Activated T-helper 2 cell treated with anti-CD3 and anti-CD28 coated beads, Interferon-gamma antibody, Interleukin-2, Interleukin-4, amounts not matched to agents 10 μg/mL and 5 μg/mL and 100 μg/mL, durations not matched to agents 14 hours and 24 hours and 36 hours (primary cell): Measurements from ENCODE around the gene ARID4B. TPM values are rescaled to one million over a fixed set of nuclear protein-coding genes. Genes with fewer than 3 reads are reported as not detected.
"Not testable (repeated sequence)": the region's sequence is repeated elsewhere in the genome, so short reads cannot be mapped to it uniquely, and the experiment has no call there.

Source experiments
- DNase-seq: peaks from one replicate; pipeline ENCODE4 v3.0.0; 2021; ENCODE audit warnings: low spot score
- H3K27ac Mint-ChIP-seq: one replicate; pipeline ENCODE4 v1.8.0; 2021; ENCODE audit warnings: mixed read lengths
- H3K27me3 Mint-ChIP-seq: one replicate; pipeline ENCODE4 v1.8.0; 2021; ENCODE audit warnings: low read depth, mixed read lengths
- H3K36me3 Mint-ChIP-seq: one replicate; pipeline ENCODE4 v1.8.0; 2021; ENCODE audit warnings: low read depth, mixed read lengths
- H3K4me1 Mint-ChIP-seq: one replicate; pipeline ENCODE4 v1.8.0; 2021; ENCODE audit warnings: low read depth, mixed read lengths
- H3K4me3 Mint-ChIP-seq: one replicate; pipeline ENCODE4 v1.8.0; 2021; ENCODE audit warnings: low read depth, mild to moderate bottlenecking, moderate library complexity, mixed read lengths
- H3K9me3 Mint-ChIP-seq: one replicate; pipeline ENCODE4 v1.8.0; 2021; ENCODE audit warnings: mixed read lengths
- intact Hi-C: fragments of 100-400 bp; cut with micrococcal nuclease; formaldehyde crosslinking; loops from one replicate; pipeline ENCODE4 v1.15.1; 2023
- total RNA-seq: library from RNA; stranded (reverse); gene quantifications from 2 replicates; pipeline ENCODE4 v1.2.3, GENCODE V29; 2022

Gene ARID4B, protein sequence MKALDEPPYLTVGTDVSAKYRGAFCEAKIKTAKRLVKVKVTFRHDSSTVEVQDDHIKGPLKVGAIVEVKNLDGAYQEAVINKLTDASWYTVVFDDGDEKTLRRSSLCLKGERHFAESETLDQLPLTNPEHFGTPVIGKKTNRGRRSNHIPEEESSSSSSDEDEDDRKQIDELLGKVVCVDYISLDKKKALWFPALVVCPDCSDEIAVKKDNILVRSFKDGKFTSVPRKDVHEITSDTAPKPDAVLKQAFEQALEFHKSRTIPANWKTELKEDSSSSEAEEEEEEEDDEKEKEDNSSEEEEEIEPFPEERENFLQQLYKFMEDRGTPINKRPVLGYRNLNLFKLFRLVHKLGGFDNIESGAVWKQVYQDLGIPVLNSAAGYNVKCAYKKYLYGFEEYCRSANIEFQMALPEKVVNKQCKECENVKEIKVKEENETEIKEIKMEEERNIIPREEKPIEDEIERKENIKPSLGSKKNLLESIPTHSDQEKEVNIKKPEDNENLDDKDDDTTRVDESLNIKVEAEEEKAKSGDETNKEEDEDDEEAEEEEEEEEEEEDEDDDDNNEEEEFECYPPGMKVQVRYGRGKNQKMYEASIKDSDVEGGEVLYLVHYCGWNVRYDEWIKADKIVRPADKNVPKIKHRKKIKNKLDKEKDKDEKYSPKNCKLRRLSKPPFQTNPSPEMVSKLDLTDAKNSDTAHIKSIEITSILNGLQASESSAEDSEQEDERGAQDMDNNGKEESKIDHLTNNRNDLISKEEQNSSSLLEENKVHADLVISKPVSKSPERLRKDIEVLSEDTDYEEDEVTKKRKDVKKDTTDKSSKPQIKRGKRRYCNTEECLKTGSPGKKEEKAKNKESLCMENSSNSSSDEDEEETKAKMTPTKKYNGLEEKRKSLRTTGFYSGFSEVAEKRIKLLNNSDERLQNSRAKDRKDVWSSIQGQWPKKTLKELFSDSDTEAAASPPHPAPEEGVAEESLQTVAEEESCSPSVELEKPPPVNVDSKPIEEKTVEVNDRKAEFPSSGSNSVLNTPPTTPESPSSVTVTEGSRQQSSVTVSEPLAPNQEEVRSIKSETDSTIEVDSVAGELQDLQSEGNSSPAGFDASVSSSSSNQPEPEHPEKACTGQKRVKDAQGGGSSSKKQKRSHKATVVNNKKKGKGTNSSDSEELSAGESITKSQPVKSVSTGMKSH (N-terminal part only)
- 49.6 and 55.3 TPM in 2 replicates for total RNA-seq

GRCh38 chr1:235327559-235328270, at the start of gene ARID4B:
Gene ARID4B (minus strand): TSS chr1:235328179. CDS start chr1:235326919, 1,260 bp downstream.
- Mint-ChIP-seq H3K36me3 (peaks cover 33% of the 10 kb centered on the region), H3K9me3 (no peaks in the 10 kb centered on the region), H3K27ac (peak within 1 kb of the TSS; percentile 92), H3K4me1 (peaks cover 41% of the 10 kb centered on the region), H3K4me3 (peak within 1 kb of the TSS; percentile 98), H3K27me3 (no peaks in the 10 kb centered on the region)
- DNase-seq, result no peak
- intact Hi-C loops, result loop anchor here (1.0 to 10.0 kb wide), 12 partner anchors 23 to 954 kb away; partner anchors contain the start of genes B3GALNT2, COA6, LYST and RBM34

- H3K36me3 Mint-ChIP-seq, result peaks cover 22% of the 10 kb centered on the region
- no peaks in the 10 kb centered on the region for H3K27me3 Mint-ChIP-seq
- intact Hi-C loops, result no loop called here
- peaks cover 2% of the 10 kb centered on the region for H3K4me1 Mint-ChIP-seq
- H3K27ac Mint-ChIP-seq, result no peak overlapping the region
- DNase-seq, result no peak
- no peaks in the 10 kb centered on the region for H3K9me3 Mint-ChIP-seq
- no peak overlapping the region for H3K4me3 Mint-ChIP-seq
Measured at GRCh38 chr1:235375919-235376605, 48.1 kb upstream of the ARID4B start.

DNA sequence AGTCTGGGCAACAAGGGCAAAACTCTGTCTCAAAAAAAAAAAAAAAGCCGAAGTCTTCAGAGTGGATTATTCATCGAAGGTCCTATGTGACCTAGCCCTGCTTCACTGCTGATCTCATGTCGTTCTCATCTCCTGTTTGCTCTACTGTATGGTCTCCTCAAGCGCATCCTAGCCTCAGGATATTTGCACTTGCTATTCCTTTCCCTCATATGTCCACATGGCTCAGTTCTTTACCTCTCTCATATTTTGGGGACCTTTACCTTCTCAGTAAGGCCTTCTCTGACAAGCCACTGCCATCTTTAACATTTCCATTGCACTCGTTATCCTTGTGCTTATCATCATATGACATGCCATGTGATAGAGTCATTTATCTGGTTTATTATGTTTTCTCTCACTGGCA, 41.8 kb upstream of the ARID4B start:
- peaks cover 26% of the 10 kb centered on the region for H3K4me1 Mint-ChIP-seq
- H3K4me3 Mint-ChIP-seq, result peak overlapping the region; percentile 27
- intact Hi-C loops, result loop anchor here (5.0 kb wide), 1 partner anchor 47 kb away; no protein-coding TSS in a partner anchor
- no peaks in the 10 kb centered on the region for H3K27me3 Mint-ChIP-seq
- H3K36me3 Mint-ChIP-seq, result peaks cover 18% of the 10 kb centered on the region
- H3K27ac Mint-ChIP-seq, result no peak overlapping the region
- H3K9me3 Mint-ChIP-seq, result no peaks in the 10 kb centered on the region
- DNase-seq, result no peak

GRCh38 chr1:235368428-235368827, 40.4 kb upstream of the ARID4B start:
- Mint-ChIP-seq H3K27me3 (no peaks in the 10 kb centered on the region), H3K36me3 (peaks cover 15% of the 10 kb centered on the region), H3K9me3 (no peaks in the 10 kb centered on the region), H3K4me1 (peaks cover 26% of the 10 kb centered on the region), H3K27ac (no peak overlapping the region), H3K4me3 (peak overlapping the region; percentile 97)
- intact Hi-C loops, result loop anchor here (5.0 kb wide), 1 partner anchor 49 kb away; no protein-coding TSS in a partner anchor
- no peak for DNase-seq

DNA sequence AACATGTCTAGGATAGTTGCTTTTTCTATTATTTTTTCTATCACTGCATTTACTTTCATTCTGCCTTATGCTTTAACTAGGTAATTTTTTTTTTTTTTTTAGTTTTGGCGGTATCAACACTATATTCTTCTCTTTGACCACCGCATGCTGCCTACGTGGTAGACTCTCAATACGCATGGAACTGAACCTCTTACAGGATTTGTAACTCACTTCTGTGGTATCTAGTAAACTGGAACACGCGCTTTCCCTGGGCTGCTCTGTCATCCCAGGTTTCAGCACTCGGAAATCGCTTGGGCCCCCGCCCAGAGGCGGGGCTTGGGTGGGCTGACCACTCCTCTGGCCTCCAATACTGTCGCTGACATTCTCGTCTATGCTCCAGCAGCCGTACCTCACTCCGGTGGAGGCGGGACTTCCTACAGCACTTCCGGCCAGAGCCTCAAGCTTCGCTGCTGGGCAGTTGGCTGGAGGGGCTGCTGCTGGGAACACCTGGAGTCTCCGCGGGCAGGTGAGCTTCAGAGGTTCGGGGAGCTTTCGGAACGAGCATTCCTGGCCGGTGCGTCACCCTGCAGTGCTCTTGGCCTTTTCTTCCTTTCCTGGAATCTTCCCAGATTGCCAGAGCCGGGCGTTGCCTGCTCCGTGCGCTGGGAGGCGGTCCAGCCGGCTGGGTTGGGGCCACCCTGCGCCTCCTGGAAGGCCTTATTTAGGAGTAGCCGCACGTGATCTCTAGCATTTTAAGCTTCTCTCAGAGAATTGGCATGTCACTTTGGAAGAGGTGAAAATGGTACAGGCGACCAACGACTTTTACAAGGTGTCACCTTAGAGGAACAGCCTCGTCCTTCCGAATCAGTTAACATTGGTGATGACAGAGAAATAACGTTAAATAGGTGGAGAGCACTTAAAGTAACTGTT, 39.3 kb upstream of the ARID4B start, which contains the start of gene TBCE:
Gene TBCE (plus strand): TSS at position 428 of the 909 bp plus-strand sequence. CDS start 12,623 bp downstream, outside the sequence.
- Mint-ChIP-seq H3K4me1 (peaks cover 26% of the 10 kb centered on the region), H3K36me3 (peaks cover 14% of the 10 kb centered on the region), H3K27me3 (no peaks in the 10 kb centered on the region), H3K27ac (peak within 1 kb of the TSS; percentile 82), H3K4me3 (peak within 1 kb of the TSS; percentile 97), H3K9me3 (no peaks in the 10 kb centered on the region)
- DNase-seq, result peak; percentile 85
- intact Hi-C loops, result loop anchor here (1.0 to 5.0 kb wide), 3 partner anchors 39 to 121 kb away; partner anchors contain the start of genes ARID4B and GGPS1

- Mint-ChIP-seq H3K9me3 (no peaks in the 10 kb centered on the region), H3K27me3 (no peaks in the 10 kb centered on the region), H3K27ac (peak overlapping the region; percentile 82), H3K36me3 (peaks cover 11% of the 10 kb centered on the region), H3K4me3 (peak overlapping the region; percentile 97), H3K4me1 (peaks cover 26% of the 10 kb centered on the region)
- intact Hi-C loops, result loop anchor here (5.0 kb wide), 1 partner anchor 51 kb away; no protein-coding TSS in a partner anchor
- no peak for DNase-seq
Measured at GRCh38 chr1:235366286-235366685, 38.3 kb upstream of the ARID4B start.

DNA sequence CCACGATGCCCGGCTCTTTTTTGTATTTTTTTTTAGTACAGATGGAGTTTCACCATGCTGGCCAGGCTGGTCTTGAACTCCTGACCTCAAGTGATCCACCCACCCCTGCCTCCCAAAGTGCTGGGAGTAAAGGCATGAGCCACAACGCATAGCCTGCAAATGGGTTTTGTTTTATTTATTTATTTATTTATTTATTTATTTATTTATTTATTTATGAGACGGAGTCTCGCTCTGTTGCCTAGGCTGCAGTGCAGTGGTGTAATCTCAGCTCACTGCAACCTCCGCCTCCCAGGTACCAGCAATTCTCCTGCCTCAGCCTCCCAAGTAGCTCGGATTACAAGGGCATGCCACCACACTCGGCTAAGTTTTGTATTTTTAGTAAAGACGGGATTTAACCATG, 36.2 kb upstream of the ARID4B start:
- H3K4me3 Mint-ChIP-seq, H3K36me3 Mint-ChIP-seq, DNase-seq, H3K27ac Mint-ChIP-seq, H3K27me3 Mint-ChIP-seq, H3K9me3 Mint-ChIP-seq, intact Hi-C loops: not testable (repeated sequence)
- peaks cover 21% of the 10 kb centered on the region for H3K4me1 Mint-ChIP-seq

GRCh38 chr1:235358899-235359298, 30.9 kb upstream of the ARID4B start:
- no peak for DNase-seq
- H3K27ac Mint-ChIP-seq, result no peak overlapping the region
- H3K27me3 Mint-ChIP-seq, result peaks cover 10% of the 10 kb centered on the region
- H3K9me3 Mint-ChIP-seq, result no peaks in the 10 kb centered on the region
- H3K4me1 Mint-ChIP-seq, result peaks cover 7% of the 10 kb centered on the region
- intact Hi-C loops, result no loop called here
- no peak overlapping the region for H3K4me3 Mint-ChIP-seq
- H3K36me3 Mint-ChIP-seq, result no peaks in the 10 kb centered on the region

DNA sequence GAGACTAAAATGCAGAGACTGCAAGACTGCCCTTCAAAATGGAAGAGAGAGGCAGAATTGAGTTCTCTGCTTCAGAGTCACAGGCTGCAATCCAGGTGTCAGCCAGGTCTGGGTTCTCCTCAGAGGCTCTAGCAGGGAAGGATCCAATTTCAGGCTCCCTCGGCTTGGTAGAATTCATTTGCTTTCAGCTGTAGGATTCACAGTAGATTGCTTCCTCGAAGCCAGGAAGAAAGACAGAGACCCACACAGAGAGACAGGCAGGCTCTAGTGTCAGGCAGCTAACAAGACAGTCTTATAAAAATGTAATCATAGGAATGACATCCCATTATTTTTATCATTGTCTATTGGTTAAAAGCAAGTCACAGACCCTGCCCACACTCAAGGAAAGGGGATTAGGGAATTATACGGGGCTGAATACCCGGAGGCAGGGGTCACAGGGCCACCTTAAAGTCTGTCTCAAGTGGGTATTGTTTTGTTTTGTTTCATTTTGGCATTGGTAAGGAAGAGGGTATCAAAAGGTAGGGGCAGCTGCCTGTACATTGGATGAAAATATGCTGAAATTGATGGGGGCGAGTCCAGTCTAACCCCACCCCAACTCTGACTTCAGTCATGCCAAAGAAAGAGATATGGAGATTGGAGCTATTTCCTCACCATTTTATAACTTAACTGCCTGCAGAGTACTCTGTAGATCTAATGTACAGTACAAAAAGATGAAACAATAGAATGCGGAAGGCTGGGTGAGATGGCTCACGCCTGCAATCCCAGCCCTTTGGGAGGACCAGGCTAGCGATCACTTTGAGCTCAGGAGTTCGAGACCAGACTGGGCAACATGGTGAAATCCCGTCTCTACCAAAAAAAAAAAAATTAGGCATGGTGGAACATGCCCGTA, 29.8 kb upstream of the ARID4B start:
- Mint-ChIP-seq H3K4me1 (peaks cover 7% of the 10 kb centered on the region), H3K27ac (no peak overlapping the region), H3K4me3 (no peak overlapping the region), H3K36me3 (no peaks in the 10 kb centered on the region), H3K9me3 (no peaks in the 10 kb centered on the region), H3K27me3 (peaks cover 10% of the 10 kb centered on the region)
- intact Hi-C loops, result no loop called here
- DNase-seq, result no peak

DNA sequence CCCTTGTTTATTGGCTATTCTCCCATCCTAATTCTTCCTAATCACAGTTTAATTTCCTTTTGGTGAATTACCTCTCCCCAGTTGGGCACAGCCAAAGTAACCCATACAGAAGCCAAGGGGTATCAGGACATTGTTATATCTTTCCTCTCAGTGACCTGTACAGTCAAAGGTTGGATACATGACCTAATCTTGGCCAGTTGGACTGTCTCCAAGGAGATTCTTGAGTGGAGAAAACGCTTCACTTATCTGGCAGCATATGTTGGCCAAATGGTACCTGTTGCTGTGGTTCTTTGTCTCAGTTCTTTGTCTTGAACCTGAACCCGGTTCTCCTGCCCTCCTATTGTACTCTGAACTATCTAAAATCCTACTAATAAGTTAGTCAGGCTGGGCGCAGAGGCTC, 23.9 kb upstream of the ARID4B start:
- intact Hi-C loops, result no loop called here
- DNase-seq, result no peak
- Mint-ChIP-seq H3K36me3 (peaks cover 3% of the 10 kb centered on the region), H3K9me3 (no peaks in the 10 kb centered on the region), H3K4me1 (peaks cover 2% of the 10 kb centered on the region), H3K27me3 (peaks cover 6% of the 10 kb centered on the region), H3K27ac (no peak overlapping the region), H3K4me3 (no peak overlapping the region)
